Skin epidermis (tissue), 12 donors: Measurements from ENCODE around the gene FGF14.
A peak's percentile ranks its signal among the peaks of the same experiment; 100 is the strongest.

Experiments
- H3K27ac ChIP-seq, 21 experiments: fragments of 200-600 bp; sonication (generic) in 11 of 21; one replicate each; pipeline ENCODE4 v1.5.0; 2020; ENCODE audit warnings: mild to moderate bottlenecking in 3 of 21, inconsistent platforms in 2 of 21, moderate library complexity in 2 of 21
- H3K4me3 ChIP-seq, 7 experiments: fragments of 200-600 bp; sonication (generic) in 2 of 7; one replicate each; pipeline ENCODE4 v1.5.0; 2020; ENCODE audit warnings: inconsistent platforms in 2 of 7, mild to moderate bottlenecking in 2 of 7, moderate library complexity in 1 of 7

The FGF14 gene

GRCh38 chr13:102374233-102374632 is 27.6 kb downstream of the FGF14 start:
- no peak overlapping the region for H3K4me3 ChIP-seq

GRCh38 chr13:102373221-102373620 is 28.6 kb downstream of the FGF14 start:
- Histone ChIP-seq H3K27ac (no peak overlapping the region), H3K4me3 (no peak overlapping the region)

More at GRCh38 chr13:102374233-102374632, 27.6 kb downstream of the FGF14 start:
- no peak overlapping the region for H3K27ac ChIP-seq

DNA sequence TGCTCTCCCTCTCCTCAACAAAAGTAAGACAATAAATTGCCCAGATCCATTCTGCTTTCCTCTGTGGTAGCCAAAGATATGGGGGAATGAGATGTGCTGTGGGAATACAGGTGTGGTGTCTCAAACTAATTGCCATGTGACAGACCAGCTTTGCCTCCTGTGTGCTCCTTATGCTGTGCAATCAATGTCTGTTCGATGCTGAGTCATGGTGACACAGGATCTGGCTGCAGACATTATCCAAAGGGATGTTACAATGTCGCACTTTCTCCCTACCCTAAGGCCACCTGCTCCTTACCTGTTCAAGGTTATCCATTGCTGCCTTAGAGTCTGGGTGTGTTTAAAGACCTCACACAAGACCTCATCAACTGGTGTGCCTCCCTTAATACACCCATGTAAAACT is 32.5 kb downstream of the FGF14 start:
- H3K4me3 ChIP-seq = no peak overlapping the region
- no peak overlapping the region for H3K27ac ChIP-seq

DNA sequence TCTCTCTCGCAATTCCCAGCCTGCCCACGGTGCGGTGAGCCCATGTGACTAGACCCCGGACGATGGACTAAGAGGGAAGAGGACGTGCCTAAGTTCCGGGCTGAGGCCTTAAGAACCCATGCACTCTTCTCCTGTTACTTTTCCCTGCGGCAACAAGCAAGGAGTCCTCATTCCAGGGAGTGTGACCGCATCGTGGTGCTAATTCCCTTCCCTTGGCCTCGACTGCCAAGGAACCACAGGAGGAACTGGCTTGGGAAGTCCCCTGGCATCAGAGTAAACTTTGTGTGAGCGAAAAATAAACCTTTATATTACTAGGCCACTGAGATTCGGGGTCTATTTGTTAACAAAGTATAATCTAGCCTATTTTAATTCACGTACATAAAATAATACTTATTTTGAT is 34.0 kb downstream of the FGF14 start:
- H3K4me3 ChIP-seq = no peak overlapping the region
- H3K27ac ChIP-seq = no peak overlapping the region

DNA sequence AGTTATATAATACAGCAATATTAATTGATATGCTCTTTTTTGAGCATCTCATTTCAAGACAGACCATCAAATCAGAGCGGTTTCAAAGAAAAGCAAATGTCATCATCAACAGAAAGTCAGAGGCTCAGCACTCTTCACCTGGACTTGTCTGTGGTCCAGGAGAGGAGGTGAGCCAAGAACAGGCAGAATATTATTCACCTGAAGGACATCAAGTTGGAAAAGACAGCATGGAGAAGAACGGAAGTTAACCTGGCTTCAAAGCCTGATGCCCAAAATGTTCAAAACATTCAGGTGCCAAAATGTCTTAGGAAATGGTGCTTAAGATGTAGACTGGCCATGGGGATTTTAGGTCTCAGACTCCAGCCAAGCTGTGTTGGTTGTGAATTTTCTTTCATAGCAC is 40.7 kb downstream of the FGF14 start:
- Histone ChIP-seq H3K27ac (no peak overlapping the region), H3K4me3 (no peak overlapping the region)

- no peak overlapping the region for H3K27ac ChIP-seq
- no peak overlapping the region for H3K4me3 ChIP-seq
Measured at GRCh38 chr13:102359264-102359663, 42.6 kb downstream of the FGF14 start.

- no peak overlapping the region for H3K27ac ChIP-seq
Measured at GRCh38 chr13:102355251-102355650, 46.6 kb downstream of the FGF14 start.

DNA sequence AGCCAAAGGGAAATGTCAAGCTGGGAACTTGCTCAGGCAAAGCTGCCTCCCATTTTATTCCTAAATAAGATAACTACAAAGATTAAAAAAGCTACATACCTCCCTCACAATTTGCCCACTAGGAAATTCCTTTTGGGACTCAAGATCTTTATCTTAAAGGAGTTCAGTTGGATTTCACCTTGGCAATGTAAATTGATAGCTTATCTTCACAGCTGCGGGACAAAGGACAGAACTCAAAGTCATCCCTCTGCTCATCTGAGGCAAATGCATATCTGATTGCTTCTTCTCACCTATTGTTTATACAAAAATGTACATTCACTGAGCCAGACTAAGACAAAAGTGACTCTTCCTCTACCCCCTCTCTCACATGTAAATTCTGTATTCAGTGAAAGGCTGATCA is 47.8 kb downstream of the FGF14 start:
- no peak overlapping the region for H3K4me3 ChIP-seq
- H3K27ac ChIP-seq = no peak overlapping the region

More at GRCh38 chr13:102355251-102355650, 46.6 kb downstream of the FGF14 start:
- H3K4me3 ChIP-seq = no peak overlapping the region

DNA sequence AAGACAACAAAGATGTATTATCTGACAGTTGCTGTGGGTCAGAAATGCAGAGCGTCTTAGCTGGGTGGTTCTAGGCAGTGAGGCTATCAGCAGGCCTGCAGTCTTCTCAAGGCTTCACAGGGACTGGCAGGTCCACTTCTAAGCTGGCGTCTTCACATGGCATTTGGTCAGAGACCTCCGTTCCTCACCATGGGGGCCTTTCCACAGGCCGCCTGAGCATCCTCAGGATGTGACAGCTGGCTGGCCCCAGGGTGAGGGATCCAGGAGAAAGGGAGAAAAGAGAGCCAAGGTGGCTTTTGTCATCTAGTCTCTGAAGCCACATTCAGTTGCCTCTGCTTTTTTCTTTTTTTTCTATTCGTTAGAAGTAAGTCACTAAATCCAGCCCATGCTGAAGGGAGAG is 50.3 kb downstream of the FGF14 start:
- Histone ChIP-seq H3K4me3 (no peak overlapping the region), H3K27ac (no peak overlapping the region)

DNA sequence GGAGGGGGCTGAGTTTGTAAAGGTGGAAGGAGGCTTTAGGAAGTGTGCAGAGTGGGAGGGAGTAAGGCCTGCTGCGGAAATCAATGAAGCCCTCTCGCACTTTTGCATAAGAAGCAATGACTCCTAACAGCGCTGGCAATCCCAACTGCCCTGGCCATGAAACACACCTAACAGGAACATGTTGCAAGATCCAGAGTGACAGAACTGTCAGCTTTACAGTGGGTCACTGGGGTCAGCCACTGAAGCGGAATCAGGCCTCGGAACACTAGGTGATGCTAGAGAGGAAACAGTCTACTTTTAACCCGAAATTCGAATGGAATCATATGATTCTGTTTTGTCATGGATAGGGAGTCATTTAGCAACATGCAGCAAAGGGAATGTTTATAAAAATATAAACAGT is 54.4 kb downstream of the FGF14 start:
- no peak overlapping the region for H3K4me3 ChIP-seq

GRCh38 chr13:102346769-102347168 is 55.1 kb downstream of the FGF14 start:
- Histone ChIP-seq H3K4me3 (no peak overlapping the region), H3K27ac (no peak overlapping the region)

More for the DNA sequence above, 54.4 kb downstream of the FGF14 start:
- no peak overlapping the region for H3K27ac ChIP-seq

GRCh38 chr13:102344410-102344809 is 57.4 kb downstream of the FGF14 start:
- H3K4me3 ChIP-seq = no peak overlapping the region
- H3K27ac ChIP-seq = no peak overlapping the region

GRCh38 chr13:102333320-102334198 is 68.3 kb downstream of the FGF14 start:
- no peak overlapping the region for H3K4me3 ChIP-seq
- no peak overlapping the region for H3K27ac ChIP-seq

- H3K27ac ChIP-seq = no peak overlapping the region
- H3K4me3 ChIP-seq = no peak overlapping the region
Measured at GRCh38 chr13:102328909-102329308, 72.9 kb downstream of the FGF14 start.

GRCh38 chr13:102327119-102327617 is 74.7 kb downstream of the FGF14 start:
- no peak overlapping the region for H3K27ac ChIP-seq
- no peak overlapping the region for H3K4me3 ChIP-seq

GRCh38 chr13:102326381-102327118 is 75.3 kb downstream of the FGF14 start:
- no peak overlapping the region for H3K27ac ChIP-seq
- H3K4me3 ChIP-seq = no peak overlapping the region

- no peak overlapping the region for H3K4me3 ChIP-seq
- no peak overlapping the region for H3K27ac ChIP-seq
Measured at GRCh38 chr13:102325321-102325720, 76.5 kb downstream of the FGF14 start.

- no peak overlapping the region for H3K27ac ChIP-seq
- H3K4me3 ChIP-seq = no peak overlapping the region
Measured at GRCh38 chr13:102323505-102323904, 78.3 kb downstream of the FGF14 start.

GRCh38 chr13:102323012-102323411 is 78.8 kb downstream of the FGF14 start:
- H3K27ac ChIP-seq = no peak overlapping the region
- H3K4me3 ChIP-seq = no peak overlapping the region

DNA sequence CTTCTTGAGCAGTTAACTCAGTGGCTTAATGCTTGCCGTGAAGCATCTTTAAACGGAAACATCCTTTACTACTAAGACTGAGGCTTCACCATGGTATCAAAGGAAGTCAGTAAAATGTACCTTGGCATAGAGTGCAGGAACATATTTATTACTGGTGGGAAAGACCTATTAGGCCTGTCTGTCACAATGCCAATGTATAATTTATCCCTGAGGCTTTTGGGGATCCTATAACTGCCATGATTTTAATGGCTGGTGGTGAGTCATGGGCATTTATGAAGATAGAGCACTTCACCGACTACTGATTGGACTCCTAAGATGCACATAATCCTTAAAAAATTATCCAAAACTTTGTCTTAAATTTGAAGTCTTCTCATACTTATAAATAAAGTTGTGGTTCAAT is 79.6 kb downstream of the FGF14 start:
- H3K27ac ChIP-seq = no peak overlapping the region

GRCh38 chr13:102318233-102318632 is 83.6 kb downstream of the FGF14 start:
- H3K27ac ChIP-seq = peak overlapping the region in 3 of 21 experiments; percentile 8 to 40 (median 38)

More for the DNA sequence above, 79.6 kb downstream of the FGF14 start:
- H3K4me3 ChIP-seq = no peak overlapping the region

More at GRCh38 chr13:102318233-102318632, 83.6 kb downstream of the FGF14 start:
- no peak overlapping the region for H3K4me3 ChIP-seq
